Left ventricle myocardium inferior (tissue), 1 donor: ENCODE measurements around the gene PHF1. TPM values are rescaled to one million over a fixed set of nuclear protein-coding genes. Genes with fewer than 3 reads are reported as not detected.
A peak's percentile ranks its signal among the peaks of the same experiment; 100 is the strongest.
"Not testable (repeated sequence)": the region's sequence is repeated elsewhere in the genome, so short reads cannot be mapped to it uniquely, and the experiment has no call there.

Experiments used
- DNase-seq: peaks from one replicate; pipeline ENCODE4 v3.0.0-alpha.2; 2020
- H3K27ac ChIP-seq: fragments of 200-600 bp; replicated peaks from 2 replicates; pipeline ENCODE4 v1.8.0; 2021
- H3K27me3 ChIP-seq: fragments of 200-600 bp; 2 replicates; pipeline ENCODE4 v1.8.0; 2021; ENCODE audit warnings: low read depth
- H3K36me3 ChIP-seq: fragments of 200-600 bp; 2 replicates; pipeline ENCODE4 v1.8.0; 2021
- H3K4me1 ChIP-seq: fragments of 200-600 bp; 2 replicates; pipeline ENCODE4 v1.8.0; 2021
- H3K4me3 ChIP-seq: fragments of 200-600 bp; 2 replicates; pipeline ENCODE4 v1.8.0; 2021; ENCODE audit warnings: mild to moderate bottlenecking, moderate library complexity
- H3K9me3 ChIP-seq: fragments of 200-600 bp; replicated peaks from 2 replicates; pipeline ENCODE4 v1.8.0; 2021
- intact Hi-C: fragments of 100-400 bp; cut with micrococcal nuclease; formaldehyde crosslinking; loops from one replicate; pipeline ENCODE4 v1.11.0; 2022
- total RNA-seq: library from RNA; stranded (reverse); fragmentation: NEBNext Ultra II Directional; extraction: Animal tissue kit (Norgen Biotek cat#: 25700); gene quantifications from one replicate; pipeline ENCODE4 v1.2.1, GENCODE V29; 2021
- TF ChIP-seq, protein P1 (sequence below): fragments of 200-600 bp; IDR thresholded peaks from 2 replicates; pipeline ENCODE4 v1.8.0; 2021; ENCODE audit warnings: antibody characterized with exemption, mild to moderate bottlenecking, borderline replicate concordance
- donor health status: DM: no; HTN: yes; CAD: no; lungs with severe emphysema.

Gene PHF1
- total RNA-seq, 1 donor from 2014 or later, result 52.2 TPM

GRCh38 chr6:33372526-33373123 is 38.2 kb upstream of the PHF1 start:
- no peak overlapping the region for H3K4me3 ChIP-seq
- no peaks in the 10 kb centered on the region for H3K36me3 ChIP-seq
- no peaks in the 10 kb centered on the region for H3K27me3 ChIP-seq
- TF ChIP-seq, protein P1, sequence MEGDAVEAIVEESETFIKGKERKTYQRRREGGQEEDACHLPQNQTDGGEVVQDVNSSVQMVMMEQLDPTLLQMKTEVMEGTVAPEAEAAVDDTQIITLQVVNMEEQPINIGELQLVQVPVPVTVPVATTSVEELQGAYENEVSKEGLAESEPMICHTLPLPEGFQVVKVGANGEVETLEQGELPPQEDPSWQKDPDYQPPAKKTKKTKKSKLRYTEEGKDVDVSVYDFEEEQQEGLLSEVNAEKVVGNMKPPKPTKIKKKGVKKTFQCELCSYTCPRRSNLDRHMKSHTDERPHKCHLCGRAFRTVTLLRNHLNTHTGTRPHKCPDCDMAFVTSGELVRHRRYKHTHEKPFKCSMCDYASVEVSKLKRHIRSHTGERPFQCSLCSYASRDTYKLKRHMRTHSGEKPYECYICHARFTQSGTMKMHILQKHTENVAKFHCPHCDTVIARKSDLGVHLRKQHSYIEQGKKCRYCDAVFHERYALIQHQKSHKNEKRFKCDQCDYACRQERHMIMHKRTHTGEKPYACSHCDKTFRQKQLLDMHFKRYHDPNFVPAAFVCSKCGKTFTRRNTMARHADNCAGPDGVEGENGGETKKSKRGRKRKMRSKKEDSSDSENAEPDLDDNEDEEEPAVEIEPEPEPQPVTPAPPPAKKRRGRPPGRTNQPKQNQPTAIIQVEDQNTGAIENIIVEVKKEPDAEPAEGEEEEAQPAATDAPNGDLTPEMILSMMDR, result no peak
- H3K4me1 ChIP-seq, result peaks cover 25% of the 10 kb centered on the region
- intact Hi-C loops, result no loop called here
- no peak overlapping the region for H3K27ac ChIP-seq
- H3K9me3 ChIP-seq, result no peaks in the 10 kb centered on the region
- no peak for DNase-seq

GRCh38 chr6:33373960-33374910 is 36.6 kb upstream of the PHF1 start:
- Histone ChIP-seq H3K27me3 (no peaks in the 10 kb centered on the region), H3K4me3 (no peak overlapping the region), H3K27ac (peak overlapping the region; percentile 69), H3K9me3 (no peaks in the 10 kb centered on the region), H3K36me3 (no peaks in the 10 kb centered on the region), H3K4me1 (peaks cover 25% of the 10 kb centered on the region)
- no peak for DNase-seq
- intact Hi-C loops, result no loop called here
- TF ChIP-seq, protein P1, result no peak

- Histone ChIP-seq H3K4me3 (no peak overlapping the region), H3K27me3 (no peaks in the 10 kb centered on the region), H3K27ac (peak overlapping the region; percentile 69), H3K4me1 (peaks cover 25% of the 10 kb centered on the region), H3K36me3 (no peaks in the 10 kb centered on the region), H3K9me3 (no peaks in the 10 kb centered on the region)
- peak; percentile 65 for DNase-seq
- intact Hi-C loops, result no loop called here
- TF ChIP-seq, protein P1, result no peak
Measured at GRCh38 chr6:33375143-33375671, 35.6 kb upstream of the PHF1 start.

DNA sequence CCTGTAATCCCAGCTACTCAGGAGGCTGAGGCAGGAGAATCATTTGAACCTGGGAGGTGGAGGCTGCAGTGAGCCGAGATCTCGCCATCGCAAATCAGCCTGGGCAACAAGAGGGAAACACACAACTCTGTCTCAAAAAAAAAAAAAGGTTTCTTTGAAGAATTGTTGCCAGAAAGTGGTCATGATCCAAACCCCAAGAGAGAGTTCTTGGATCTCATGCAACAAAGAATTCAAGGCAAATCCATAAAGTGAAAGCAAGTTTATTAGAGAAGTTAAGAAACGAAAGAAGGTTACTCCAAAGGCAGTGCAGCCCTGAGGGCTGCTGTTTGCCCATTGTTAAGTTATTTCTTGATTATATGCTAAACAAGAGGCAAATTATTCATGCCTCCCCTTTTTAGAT is 33.6 kb upstream of the PHF1 start:
- Histone ChIP-seq H3K36me3 (no peaks in the 10 kb centered on the region), H3K27ac (peak overlapping the region; percentile 69), H3K4me1 (peaks cover 25% of the 10 kb centered on the region), H3K27me3 (no peaks in the 10 kb centered on the region), H3K9me3 (no peaks in the 10 kb centered on the region), H3K4me3 (no peak overlapping the region)
- no peak for DNase-seq
- intact Hi-C loops, result no loop called here
- TF ChIP-seq, protein P1, result no peak

- H3K9me3 ChIP-seq, H3K36me3 ChIP-seq, H3K27ac ChIP-seq, intact Hi-C loops, H3K27me3 ChIP-seq, H3K4me3 ChIP-seq, DNase-seq: not testable (repeated sequence)
- H3K4me1 ChIP-seq, result peaks cover 22% of the 10 kb centered on the region
Measured at GRCh38 chr6:33379184-33379583, 31.6 kb upstream of the PHF1 start.
